Osteocyte (in vitro differentiated cells): Measurements from ENCODE around the gene EXOC6. TPM values are rescaled to one million over a fixed set of nuclear protein-coding genes. Genes with fewer than 3 reads are reported as not detected.

Source experiments
- DNase-seq: peaks from one replicate; pipeline ENCODE4 v3.0.0; 2021; ENCODE audit warnings: mixed read lengths; ENCODE audit not compliant: unreplicated experiment; ENCODE audit errors: extremely low spot score
- H3K27ac Mint-ChIP-seq: one replicate; pipeline ENCODE4 v1.8.0; 2021; ENCODE audit warnings: mild to moderate bottlenecking, mixed read lengths; ENCODE audit not compliant: unreplicated experiment
- H3K27me3 Mint-ChIP-seq: one replicate; pipeline ENCODE4 v1.8.0; 2021; ENCODE audit warnings: mixed read lengths; ENCODE audit not compliant: unreplicated experiment
- H3K36me3 Mint-ChIP-seq: one replicate; pipeline ENCODE4 v1.8.0; 2021; ENCODE audit warnings: mixed read lengths; ENCODE audit not compliant: unreplicated experiment
- H3K4me1 Mint-ChIP-seq: one replicate; pipeline ENCODE4 v1.8.0; 2021; ENCODE audit warnings: mixed read lengths; ENCODE audit not compliant: unreplicated experiment
- H3K4me3 Mint-ChIP-seq: one replicate; pipeline ENCODE4 v1.8.0; 2021; ENCODE audit warnings: mild to moderate bottlenecking, moderate library complexity, mixed read lengths; ENCODE audit not compliant: unreplicated experiment
- H3K9me3 Mint-ChIP-seq: one replicate; pipeline ENCODE4 v1.8.0; 2021; ENCODE audit warnings: mixed read lengths; ENCODE audit not compliant: unreplicated experiment
- CTCF ChIP-seq: fragments of 200-600 bp; sonication (generic); IDR thresholded peaks from 2 replicates; pipeline ENCODE4 v1.5.0; 2021; ENCODE audit warnings: antibody characterized with exemption, mild to moderate bottlenecking, moderate library complexity
- total RNA-seq: library from RNA; stranded (reverse); gene quantifications from 2 replicates; pipeline ENCODE4 v1.2.1, GENCODE V29; 2021

EXOC6 gene
- total RNA-seq, 1 donor from 2014 or later: 8.5 TPM

GRCh38 chr10:93074597-93075368 is 226.5 kb downstream of the EXOC6 start:
- Mint-ChIP-seq H3K27ac (no peak overlapping the region), H3K4me1 (peaks cover 31% of the 10 kb centered on the region), H3K27me3 (peaks cover 58% of the 10 kb centered on the region), H3K4me3 (peak overlapping the region; percentile 74), H3K9me3 (no peaks in the 10 kb centered on the region), H3K36me3 (no peaks in the 10 kb centered on the region)
- TF ChIP-seq CTCF: no peak
- no peak for DNase-seq

GRCh38 chr10:93075369-93076221 is 227.3 kb downstream of the EXOC6 start:
- H3K4me3 Mint-ChIP-seq: no peak overlapping the region
- H3K36me3 Mint-ChIP-seq: no peaks in the 10 kb centered on the region
- no peak overlapping the region for H3K27ac Mint-ChIP-seq
- peaks cover 37% of the 10 kb centered on the region for H3K4me1 Mint-ChIP-seq
- no peaks in the 10 kb centered on the region for H3K9me3 Mint-ChIP-seq
- peaks cover 51% of the 10 kb centered on the region for H3K27me3 Mint-ChIP-seq
- DNase-seq: no peak
- TF ChIP-seq CTCF: no peak

- H3K4me3 Mint-ChIP-seq: no peak overlapping the region
- no peak overlapping the region for H3K27ac Mint-ChIP-seq
- peaks cover 40% of the 10 kb centered on the region for H3K27me3 Mint-ChIP-seq
- no peaks in the 10 kb centered on the region for H3K9me3 Mint-ChIP-seq
- H3K36me3 Mint-ChIP-seq: no peaks in the 10 kb centered on the region
- H3K4me1 Mint-ChIP-seq: peaks cover 44% of the 10 kb centered on the region
- no peak for DNase-seq
- no peak for TF ChIP-seq CTCF
Observed at GRCh38 chr10:93076871-93077270, 228.6 kb downstream of the EXOC6 start.

GRCh38 chr10:93077860-93078337 is 229.6 kb downstream of the EXOC6 start:
- H3K36me3 Mint-ChIP-seq: no peaks in the 10 kb centered on the region
- H3K9me3 Mint-ChIP-seq: no peaks in the 10 kb centered on the region
- H3K27me3 Mint-ChIP-seq: peaks cover 30% of the 10 kb centered on the region
- TF ChIP-seq CTCF: no peak
- no peak for DNase-seq
- no peak overlapping the region for H3K27ac Mint-ChIP-seq
- peaks cover 37% of the 10 kb centered on the region for H3K4me1 Mint-ChIP-seq
- no peak overlapping the region for H3K4me3 Mint-ChIP-seq
